Left ventricle myocardium inferior (tissue), 1 donor: ENCODE results near the gene SMCO4. TPM values are rescaled to one million over a fixed set of nuclear protein-coding genes. Genes with fewer than 3 reads are reported as not detected.

Source experiments
- DNase-seq: peaks from one replicate; pipeline ENCODE4 v3.0.0-alpha.2; 2020
- H3K27ac ChIP-seq: fragments of 200-600 bp; replicated peaks from 2 replicates; pipeline ENCODE4 v1.8.0; 2021
- H3K27me3 ChIP-seq: fragments of 200-600 bp; 2 replicates; pipeline ENCODE4 v1.8.0; 2021; ENCODE audit warnings: low read depth
- H3K36me3 ChIP-seq: fragments of 200-600 bp; 2 replicates; pipeline ENCODE4 v1.8.0; 2021
- H3K4me1 ChIP-seq: fragments of 200-600 bp; 2 replicates; pipeline ENCODE4 v1.8.0; 2021
- H3K4me3 ChIP-seq: fragments of 200-600 bp; 2 replicates; pipeline ENCODE4 v1.8.0; 2021; ENCODE audit warnings: mild to moderate bottlenecking, moderate library complexity
- H3K9me3 ChIP-seq: fragments of 200-600 bp; replicated peaks from 2 replicates; pipeline ENCODE4 v1.8.0; 2021
- intact Hi-C: fragments of 100-400 bp; cut with micrococcal nuclease; formaldehyde crosslinking; loops from one replicate; pipeline ENCODE4 v1.11.0; 2022
- total RNA-seq: library from RNA; stranded (reverse); fragmentation: NEBNext Ultra II Directional; extraction: Animal tissue kit (Norgen Biotek cat#: 25700); gene quantifications from one replicate; pipeline ENCODE4 v1.2.1, GENCODE V29; 2021
- TF ChIP-seq, protein P1 (sequence below): fragments of 200-600 bp; IDR thresholded peaks from 2 replicates; pipeline ENCODE4 v1.8.0; 2021; ENCODE audit warnings: antibody characterized with exemption, mild to moderate bottlenecking, borderline replicate concordance
- donor health status: DM: no; HTN: yes; CAD: no; lungs with severe emphysema.

Gene SMCO4
- total RNA-seq, 1 donor from 2014 or later = 57.6 TPM

DNA sequence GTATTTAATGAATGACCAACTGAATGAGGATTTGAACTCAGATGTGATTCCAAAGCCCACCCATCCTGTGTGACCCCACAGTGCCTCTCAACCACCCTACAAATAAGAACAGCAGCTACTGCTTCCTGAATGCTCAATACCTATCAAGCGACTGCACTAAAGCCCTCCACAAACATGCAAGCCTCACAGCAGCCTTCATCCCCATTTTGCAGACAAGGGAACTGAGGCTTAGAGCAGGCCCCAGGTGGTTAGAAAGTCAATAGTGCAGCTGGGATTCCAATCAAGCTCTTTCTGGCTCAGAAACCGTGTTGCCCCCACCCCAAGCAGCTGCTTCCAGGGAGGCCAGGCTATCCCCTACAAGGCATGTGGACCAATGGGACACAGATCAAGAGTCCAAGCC, 57.2 kb downstream of the SMCO4 start:
- no peak for DNase-seq
- TF ChIP-seq, protein P1, sequence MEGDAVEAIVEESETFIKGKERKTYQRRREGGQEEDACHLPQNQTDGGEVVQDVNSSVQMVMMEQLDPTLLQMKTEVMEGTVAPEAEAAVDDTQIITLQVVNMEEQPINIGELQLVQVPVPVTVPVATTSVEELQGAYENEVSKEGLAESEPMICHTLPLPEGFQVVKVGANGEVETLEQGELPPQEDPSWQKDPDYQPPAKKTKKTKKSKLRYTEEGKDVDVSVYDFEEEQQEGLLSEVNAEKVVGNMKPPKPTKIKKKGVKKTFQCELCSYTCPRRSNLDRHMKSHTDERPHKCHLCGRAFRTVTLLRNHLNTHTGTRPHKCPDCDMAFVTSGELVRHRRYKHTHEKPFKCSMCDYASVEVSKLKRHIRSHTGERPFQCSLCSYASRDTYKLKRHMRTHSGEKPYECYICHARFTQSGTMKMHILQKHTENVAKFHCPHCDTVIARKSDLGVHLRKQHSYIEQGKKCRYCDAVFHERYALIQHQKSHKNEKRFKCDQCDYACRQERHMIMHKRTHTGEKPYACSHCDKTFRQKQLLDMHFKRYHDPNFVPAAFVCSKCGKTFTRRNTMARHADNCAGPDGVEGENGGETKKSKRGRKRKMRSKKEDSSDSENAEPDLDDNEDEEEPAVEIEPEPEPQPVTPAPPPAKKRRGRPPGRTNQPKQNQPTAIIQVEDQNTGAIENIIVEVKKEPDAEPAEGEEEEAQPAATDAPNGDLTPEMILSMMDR = no peak

DNA sequence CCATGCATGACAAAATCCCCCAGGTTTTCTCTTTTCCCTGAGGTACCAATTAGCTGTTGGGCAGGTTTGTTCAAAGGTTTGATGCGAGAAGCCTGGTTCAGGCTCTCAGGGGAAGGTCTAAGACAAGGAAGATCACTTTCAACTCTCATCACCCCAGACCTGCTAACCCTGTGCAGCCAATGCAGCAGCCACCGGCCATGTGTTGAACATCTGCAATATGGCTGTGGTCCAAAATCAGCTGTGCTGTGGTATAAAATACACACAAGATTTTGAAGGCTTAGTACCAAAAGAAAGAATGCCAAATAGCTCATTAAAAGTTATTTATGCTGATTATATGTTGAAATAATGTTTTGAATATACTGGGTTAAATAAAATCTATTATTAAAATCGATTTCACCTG, 58.5 kb downstream of the SMCO4 start:
- Histone ChIP-seq H3K9me3 (no peaks in the 10 kb centered on the region), H3K27ac (no peak overlapping the region), H3K27me3 (no peaks in the 10 kb centered on the region), H3K4me3 (no peak overlapping the region), H3K4me1 (peaks cover 26% of the 10 kb centered on the region), H3K36me3 (peaks cover 4% of the 10 kb centered on the region)
- TF ChIP-seq, protein P1 = no peak
- intact Hi-C loops = loop anchor here (10.0 kb wide), 1 partner anchor 170 kb away; no protein-coding TSS in a partner anchor
- DNase-seq = no peak

More for the DNA sequence above, 57.2 kb downstream of the SMCO4 start:
- intact Hi-C loops = loop anchor here (10.0 kb wide), 1 partner anchor 169 kb away; no protein-coding TSS in a partner anchor
- Histone ChIP-seq H3K4me1 (peaks cover 26% of the 10 kb centered on the region), H3K36me3 (peaks cover 4% of the 10 kb centered on the region), H3K4me3 (no peak overlapping the region), H3K9me3 (no peaks in the 10 kb centered on the region), H3K27me3 (no peaks in the 10 kb centered on the region), H3K27ac (no peak overlapping the region)

DNA sequence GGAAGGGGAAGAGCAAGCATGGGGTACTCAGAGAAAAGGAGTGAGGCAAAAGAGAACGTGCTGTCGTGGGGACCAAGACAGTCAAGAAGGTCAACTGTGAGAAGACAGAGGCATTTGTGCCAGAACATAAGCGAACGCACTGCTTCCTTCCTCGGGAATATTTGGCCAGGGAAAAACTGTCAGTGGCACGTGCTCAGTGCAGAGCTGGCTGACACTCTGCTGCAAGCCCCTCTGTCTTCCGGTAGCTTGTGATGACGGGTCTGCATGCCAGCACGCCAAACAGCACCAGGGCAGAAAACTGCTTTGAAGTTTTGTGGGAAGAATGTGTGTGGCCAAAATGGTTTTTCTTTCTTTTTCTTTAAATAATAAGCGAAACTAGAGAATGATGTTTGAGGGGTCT, 60.6 kb downstream of the SMCO4 start:
- Histone ChIP-seq H3K4me1 (peaks cover 26% of the 10 kb centered on the region), H3K27me3 (no peaks in the 10 kb centered on the region), H3K36me3 (peaks cover 7% of the 10 kb centered on the region), H3K4me3 (no peak overlapping the region), H3K27ac (no peak overlapping the region), H3K9me3 (no peaks in the 10 kb centered on the region)
- TF ChIP-seq, protein P1 = no peak
- no peak for DNase-seq
- intact Hi-C loops = loop anchor here (10.0 kb wide), 1 partner anchor 172 kb away; no protein-coding TSS in a partner anchor

DNA sequence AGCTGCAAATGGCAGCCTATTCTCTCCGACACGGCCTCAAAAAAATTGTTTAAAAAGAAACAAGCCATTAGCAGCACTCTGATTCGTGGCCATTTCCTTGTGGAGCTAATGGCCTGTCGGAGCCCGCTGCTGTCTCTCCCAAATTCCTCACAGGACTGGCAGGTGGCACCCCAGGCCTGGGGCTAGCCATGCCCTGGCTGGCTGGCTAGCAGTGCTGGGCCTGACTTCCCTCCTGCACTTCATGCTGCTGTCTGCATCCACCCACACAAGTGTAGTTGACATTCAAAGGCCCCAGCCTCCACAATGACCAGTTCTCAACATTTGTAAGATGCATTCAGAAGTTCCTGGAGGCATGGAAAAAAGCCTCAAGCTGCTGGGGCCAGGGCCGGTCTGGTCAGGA, 61.5 kb downstream of the SMCO4 start:
- TF ChIP-seq, protein P1 = peak; percentile 38
- no peak overlapping the region for H3K4me3 ChIP-seq
- no peak for DNase-seq
- no peaks in the 10 kb centered on the region for H3K27me3 ChIP-seq
- no peak overlapping the region for H3K27ac ChIP-seq
- no peaks in the 10 kb centered on the region for H3K9me3 ChIP-seq
- peaks cover 15% of the 10 kb centered on the region for H3K36me3 ChIP-seq
- peaks cover 20% of the 10 kb centered on the region for H3K4me1 ChIP-seq
- intact Hi-C loops = loop anchor here (10.0 kb wide), 1 partner anchor 173 kb away; no protein-coding TSS in a partner anchor

DNA sequence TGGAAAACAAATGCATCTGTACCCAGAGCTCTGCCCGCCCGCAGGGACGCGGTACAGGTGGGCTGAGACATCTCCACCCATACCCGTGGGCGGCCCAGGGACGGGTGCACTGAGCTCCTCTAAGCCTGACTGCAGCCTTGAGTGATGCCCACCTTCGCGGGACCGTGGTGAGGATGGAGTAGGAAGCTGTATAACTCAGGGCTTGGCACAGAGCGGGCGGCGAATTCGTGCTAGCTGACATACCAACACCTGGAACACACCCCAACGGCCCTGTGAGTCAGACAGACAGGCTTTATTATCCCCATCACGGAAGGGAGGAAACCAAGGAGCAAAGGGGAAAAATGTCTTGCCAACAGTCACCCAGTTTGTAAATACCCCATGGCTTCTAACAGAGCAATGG, 61.9 kb downstream of the SMCO4 start:
- TF ChIP-seq, protein P1 = no peak
- DNase-seq = no peak
- intact Hi-C loops = loop anchor here (10.0 kb wide), 1 partner anchor 174 kb away; no protein-coding TSS in a partner anchor
- Histone ChIP-seq H3K4me3 (no peak overlapping the region), H3K9me3 (no peaks in the 10 kb centered on the region), H3K27ac (no peak overlapping the region), H3K36me3 (peaks cover 20% of the 10 kb centered on the region), H3K4me1 (peaks cover 15% of the 10 kb centered on the region), H3K27me3 (no peaks in the 10 kb centered on the region)
